ENCODE data around the gene MDM1.

The MDM1 gene

DNA sequence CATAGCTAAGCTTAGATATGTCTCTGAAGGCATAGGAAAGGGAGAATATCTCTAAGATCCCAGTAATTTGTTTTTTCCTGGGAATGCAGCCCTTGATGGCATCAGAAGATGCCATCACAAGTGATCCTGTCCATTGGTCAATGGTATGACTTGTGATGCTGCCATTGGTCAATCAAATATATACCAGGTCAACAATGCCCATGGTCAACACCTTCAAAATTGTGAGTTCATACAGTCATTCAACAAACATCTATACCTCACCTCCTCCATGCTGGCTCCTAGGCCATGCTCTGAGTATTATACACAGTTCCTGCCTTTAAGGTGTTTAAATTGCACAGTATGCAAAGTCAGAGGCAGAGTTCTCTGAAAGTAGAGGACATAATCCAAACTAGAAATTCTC is 59.4 kb downstream of the MDM1 start:
- Histone ChIP-seq H3K27ac (ENCODE audit: low read length) (no peak overlapping the region), H3K4me3 (ENCODE audit: low read length) (no peak overlapping the region), H3K36me3 (ENCODE audit: control insufficient read depth, insufficient read depth, low read length) (no peaks in the 10 kb centered on the region), H3K4me1 (ENCODE audit: control insufficient read depth, insufficient read depth, low read length) (no peaks in the 10 kb centered on the region), H3K9me3 (ENCODE audit: control insufficient read depth, insufficient read depth, low read length) (no peaks in the 10 kb centered on the region), H3K27me3 (ENCODE audit: control insufficient read depth, insufficient read depth, low read length) (no peaks in the 10 kb centered on the region)
- no peak for DNase-seq (ENCODE audit: low read depth, low spot score)

DNA sequence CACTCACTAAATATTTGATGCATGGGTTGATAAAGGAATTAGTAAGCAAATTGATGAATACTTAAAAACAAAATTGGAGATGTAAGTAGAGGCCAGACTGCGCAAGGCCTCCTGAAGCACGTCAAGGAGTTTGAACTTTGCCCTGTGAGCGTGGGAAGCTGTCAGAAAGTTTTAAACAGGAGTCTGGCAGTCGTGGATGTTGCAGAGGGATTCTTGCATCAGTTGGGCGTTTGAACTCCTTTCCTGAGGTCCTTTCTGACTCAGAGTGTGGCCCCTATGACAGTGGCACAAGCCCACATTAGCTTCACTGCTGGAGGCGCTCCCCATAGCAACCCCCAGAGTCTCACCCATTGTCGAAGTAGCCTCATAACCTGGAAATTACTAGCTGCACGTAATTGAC is 60.8 kb downstream of the MDM1 start:
- WGBS (ENCODE audit: insufficient coverage, insufficient read length), result no CpG with 5 or more reads among the region's 8 CpGs
- no peaks in the 10 kb centered on the region for H3K36me3 ChIP-seq (ENCODE audit: control insufficient read depth, insufficient read depth, low read length)
- no peak overlapping the region for H3K27ac ChIP-seq (ENCODE audit: low read length)
- no peaks in the 10 kb centered on the region for H3K9me3 ChIP-seq (ENCODE audit: control insufficient read depth, insufficient read depth, low read length)
- H3K4me1 ChIP-seq (ENCODE audit: control insufficient read depth, insufficient read depth, low read length), result no peaks in the 10 kb centered on the region
- H3K4me3 ChIP-seq (ENCODE audit: low read length), result no peak overlapping the region
- H3K27me3 ChIP-seq (ENCODE audit: control insufficient read depth, insufficient read depth, low read length), result no peaks in the 10 kb centered on the region
- DNase-seq (ENCODE audit: low read depth, low spot score), result no peak

GRCh38 chr12:68270358-68270757 is 61.8 kb downstream of the MDM1 start:
- no peaks in the 10 kb centered on the region for H3K27me3 ChIP-seq (ENCODE audit: control insufficient read depth, insufficient read depth, low read length)
- no peak overlapping the region for H3K4me3 ChIP-seq (ENCODE audit: low read length)
- H3K36me3 ChIP-seq (ENCODE audit: control insufficient read depth, insufficient read depth, low read length), result no peaks in the 10 kb centered on the region
- WGBS (ENCODE audit: insufficient coverage, insufficient read length), result no CpG with 5 or more reads among the region's 3 CpGs
- no peak for DNase-seq (ENCODE audit: low read depth, low spot score)
- H3K9me3 ChIP-seq (ENCODE audit: control insufficient read depth, insufficient read depth, low read length), result no peaks in the 10 kb centered on the region
- no peaks in the 10 kb centered on the region for H3K4me1 ChIP-seq (ENCODE audit: control insufficient read depth, insufficient read depth, low read length)
- H3K27ac ChIP-seq (ENCODE audit: low read length), result no peak overlapping the region

GRCh38 chr12:68269779-68270178 is 62.4 kb downstream of the MDM1 start:
- H3K27me3 ChIP-seq (ENCODE audit: control insufficient read depth, insufficient read depth, low read length), result no peaks in the 10 kb centered on the region
- H3K4me3 ChIP-seq (ENCODE audit: low read length), result no peak overlapping the region
- no peaks in the 10 kb centered on the region for H3K9me3 ChIP-seq (ENCODE audit: control insufficient read depth, insufficient read depth, low read length)
- no peak for DNase-seq (ENCODE audit: low read depth, low spot score)
- WGBS (ENCODE audit: insufficient coverage, insufficient read length), result no CpG with 5 or more reads among the region's 2 CpGs
- H3K27ac ChIP-seq (ENCODE audit: low read length), result no peak overlapping the region
- H3K4me1 ChIP-seq (ENCODE audit: control insufficient read depth, insufficient read depth, low read length), result no peaks in the 10 kb centered on the region
- H3K36me3 ChIP-seq (ENCODE audit: control insufficient read depth, insufficient read depth, low read length), result no peaks in the 10 kb centered on the region

- Histone ChIP-seq H3K27ac (ENCODE audit: low read length) (no peak overlapping the region), H3K36me3 (ENCODE audit: control insufficient read depth, insufficient read depth, low read length) (no peaks in the 10 kb centered on the region), H3K4me3 (ENCODE audit: low read length) (no peak overlapping the region), H3K27me3 (ENCODE audit: control insufficient read depth, insufficient read depth, low read length) (no peaks in the 10 kb centered on the region), H3K9me3 (ENCODE audit: control insufficient read depth, insufficient read depth, low read length) (no peaks in the 10 kb centered on the region), H3K4me1 (ENCODE audit: control insufficient read depth, insufficient read depth, low read length) (no peaks in the 10 kb centered on the region)
- no peak for DNase-seq (ENCODE audit: low read depth, low spot score)
Observed at GRCh38 chr12:68268967-68269366, 63.2 kb downstream of the MDM1 start.

DNA sequence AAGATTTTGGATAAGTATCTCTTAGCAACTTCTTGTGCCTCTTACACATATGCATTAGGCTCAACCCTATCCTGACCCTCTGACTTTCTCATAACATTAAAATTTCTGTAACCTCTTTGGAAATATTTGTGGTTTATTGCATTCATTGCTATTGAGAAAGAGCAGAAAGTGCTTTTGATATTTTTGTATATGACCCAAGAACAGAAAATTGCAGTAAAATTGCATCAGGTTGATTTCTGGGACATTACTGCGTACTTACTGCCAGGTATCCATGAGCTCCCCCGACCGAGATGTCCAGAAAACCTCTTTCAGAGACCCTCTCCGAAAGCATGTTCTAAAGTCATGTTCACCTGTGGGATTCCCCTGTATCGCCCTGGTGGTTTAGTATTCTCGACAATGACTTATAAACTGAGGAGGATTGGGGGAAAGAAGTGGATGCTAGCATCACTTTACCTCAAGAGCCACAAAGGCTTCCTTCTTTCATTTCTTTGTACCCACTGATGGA is 64.2 kb downstream of the MDM1 start:
- no CpG with 5 or more reads among the region's 6 CpGs for WGBS (ENCODE audit: insufficient coverage, insufficient read length)
- Histone ChIP-seq H3K27me3 (ENCODE audit: control insufficient read depth, insufficient read depth, low read length) (no peaks in the 10 kb centered on the region), H3K4me1 (ENCODE audit: control insufficient read depth, insufficient read depth, low read length) (no peaks in the 10 kb centered on the region), H3K27ac (ENCODE audit: low read length) (no peak overlapping the region), H3K9me3 (ENCODE audit: control insufficient read depth, insufficient read depth, low read length) (no peaks in the 10 kb centered on the region), H3K36me3 (ENCODE audit: control insufficient read depth, insufficient read depth, low read length) (no peaks in the 10 kb centered on the region), H3K4me3 (ENCODE audit: low read length) (no peak overlapping the region)
- no peak for DNase-seq (ENCODE audit: low read depth, low spot score)

DNA sequence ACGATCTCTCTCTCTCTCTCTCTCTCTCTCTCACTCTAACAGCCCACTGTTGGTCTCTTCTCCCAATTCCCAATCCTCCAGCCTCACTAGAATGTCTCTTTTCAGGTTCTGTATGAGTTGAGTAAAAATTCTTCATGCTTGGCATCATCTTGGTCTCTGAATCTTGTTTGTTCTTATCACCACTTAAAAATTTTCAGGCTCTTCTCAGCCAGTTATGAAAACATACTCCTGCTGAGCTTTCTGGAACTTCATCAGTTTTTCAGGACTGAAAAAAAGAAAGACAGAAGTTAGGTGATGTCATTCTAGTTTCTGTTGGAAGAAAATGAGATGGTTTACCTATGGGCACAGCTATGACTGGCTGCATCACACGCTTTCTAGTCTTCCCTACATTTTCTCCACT is 67.3 kb downstream of the MDM1 start:
- Histone ChIP-seq H3K4me3 (ENCODE audit: low read length) (no peak overlapping the region), H3K27ac (ENCODE audit: low read length) (no peak overlapping the region), H3K9me3 (ENCODE audit: control insufficient read depth, insufficient read depth, low read length) (no peaks in the 10 kb centered on the region), H3K36me3 (ENCODE audit: control insufficient read depth, insufficient read depth, low read length) (no peaks in the 10 kb centered on the region), H3K27me3 (ENCODE audit: control insufficient read depth, insufficient read depth, low read length) (no peaks in the 10 kb centered on the region), H3K4me1 (ENCODE audit: control insufficient read depth, insufficient read depth, low read length) (no peaks in the 10 kb centered on the region)
- no peak for DNase-seq (ENCODE audit: low read depth, low spot score)
- no CpG with 5 or more reads among the region's 2 CpGs for WGBS (ENCODE audit: insufficient coverage, insufficient read length)

- Histone ChIP-seq H3K9me3 (ENCODE audit: control insufficient read depth, insufficient read depth, low read length) (no peaks in the 10 kb centered on the region), H3K27ac (ENCODE audit: low read length) (no peak overlapping the region), H3K36me3 (ENCODE audit: control insufficient read depth, insufficient read depth, low read length) (no peaks in the 10 kb centered on the region), H3K4me3 (ENCODE audit: low read length) (no peak overlapping the region), H3K4me1 (ENCODE audit: control insufficient read depth, insufficient read depth, low read length) (no peaks in the 10 kb centered on the region), H3K27me3 (ENCODE audit: control insufficient read depth, insufficient read depth, low read length) (no peaks in the 10 kb centered on the region)
- no CpG with 5 or more reads among the region's 7 CpGs for WGBS (ENCODE audit: insufficient coverage, insufficient read length)
- DNase-seq (ENCODE audit: low read depth, low spot score), result no peak
Observed at GRCh38 chr12:68264158-68264855, 67.9 kb downstream of the MDM1 start.

DNA sequence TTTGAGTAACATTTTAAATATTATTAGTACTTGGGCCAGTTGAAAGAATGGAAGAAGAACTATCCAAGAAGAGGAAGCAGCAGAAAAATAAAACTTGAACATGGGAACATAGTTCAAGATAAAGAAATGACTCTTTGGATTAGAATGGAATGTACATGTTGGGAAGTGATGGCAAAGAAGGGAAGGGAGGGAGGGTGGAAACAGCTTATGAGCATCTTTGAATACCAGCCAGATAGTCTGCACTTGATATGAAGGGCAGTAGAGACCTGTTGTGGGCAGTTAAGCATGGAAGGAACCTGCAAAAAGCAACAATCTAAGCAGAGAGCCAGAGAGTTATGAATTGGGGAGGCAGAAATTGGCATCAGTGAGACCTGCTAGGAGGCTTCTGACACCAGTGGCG is 68.8 kb downstream of the MDM1 start:
- Histone ChIP-seq H3K4me3 (ENCODE audit: low read length) (no peak overlapping the region), H3K27me3 (ENCODE audit: control insufficient read depth, insufficient read depth, low read length) (no peaks in the 10 kb centered on the region), H3K36me3 (ENCODE audit: control insufficient read depth, insufficient read depth, low read length) (no peaks in the 10 kb centered on the region), H3K27ac (ENCODE audit: low read length) (no peak overlapping the region), H3K4me1 (ENCODE audit: control insufficient read depth, insufficient read depth, low read length) (no peaks in the 10 kb centered on the region), H3K9me3 (ENCODE audit: control insufficient read depth, insufficient read depth, low read length) (no peaks in the 10 kb centered on the region)
- no peak for DNase-seq (ENCODE audit: low read depth, low spot score)
- no CpG with 5 or more reads among the region's 1 CpG for WGBS (ENCODE audit: insufficient coverage, insufficient read length)

DNA sequence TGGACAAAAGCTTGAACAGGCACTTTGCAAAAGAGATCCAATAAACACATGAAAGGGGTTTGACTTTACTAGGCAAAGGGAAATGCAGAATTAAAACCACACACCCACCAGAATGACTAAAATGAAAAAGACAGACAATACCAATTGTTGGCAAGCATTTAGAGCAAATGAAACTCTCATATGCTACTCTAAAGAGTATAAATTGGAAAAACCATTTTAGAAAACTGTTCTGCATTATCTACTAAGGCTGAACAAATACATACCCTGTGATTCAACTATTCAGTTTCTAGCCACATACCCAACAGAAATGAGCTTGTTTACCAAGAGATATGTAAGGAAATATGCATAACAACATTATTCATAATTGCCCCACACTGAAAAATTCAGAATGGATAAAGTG is 70.3 kb downstream of the MDM1 start:
- no peak overlapping the region for H3K27ac ChIP-seq (ENCODE audit: low read length)
- H3K4me1 ChIP-seq (ENCODE audit: control insufficient read depth, insufficient read depth, low read length), result no peaks in the 10 kb centered on the region
- DNase-seq (ENCODE audit: low read depth, low spot score), result no peak
- H3K4me3 ChIP-seq (ENCODE audit: low read length), result no peak overlapping the region
- no peaks in the 10 kb centered on the region for H3K36me3 ChIP-seq (ENCODE audit: control insufficient read depth, insufficient read depth, low read length)
- H3K9me3 ChIP-seq (ENCODE audit: control insufficient read depth, insufficient read depth, low read length), result no peaks in the 10 kb centered on the region
- H3K27me3 ChIP-seq (ENCODE audit: control insufficient read depth, insufficient read depth, low read length), result no peaks in the 10 kb centered on the region

DNA sequence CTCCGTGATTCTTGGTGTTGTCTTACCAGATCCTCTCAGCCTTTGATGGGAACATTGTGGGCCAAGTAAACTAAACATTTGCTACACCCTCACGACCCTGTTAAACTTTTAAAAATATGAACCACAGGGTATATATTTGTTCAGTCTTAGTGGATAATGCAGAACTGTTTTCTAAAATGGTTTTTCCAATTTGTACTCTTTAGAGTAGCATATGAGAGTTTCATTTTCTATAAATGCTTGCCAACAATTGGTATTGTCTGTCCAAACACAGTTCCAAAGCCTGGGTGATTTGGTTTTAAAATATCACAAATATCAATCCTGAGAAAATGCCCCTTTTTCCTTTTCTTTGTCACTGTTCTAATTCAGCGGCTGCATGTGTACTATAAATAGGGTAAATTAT is 72.0 kb downstream of the MDM1 start:
- no peak for DNase-seq (ENCODE audit: low read depth, low spot score)
- Histone ChIP-seq H3K4me1 (ENCODE audit: control insufficient read depth, insufficient read depth, low read length) (no peaks in the 10 kb centered on the region), H3K4me3 (ENCODE audit: low read length) (no peak overlapping the region), H3K27ac (ENCODE audit: low read length) (no peak overlapping the region), H3K36me3 (ENCODE audit: control insufficient read depth, insufficient read depth, low read length) (no peaks in the 10 kb centered on the region), H3K9me3 (ENCODE audit: control insufficient read depth, insufficient read depth, low read length) (no peaks in the 10 kb centered on the region), H3K27me3 (ENCODE audit: control insufficient read depth, insufficient read depth, low read length) (no peaks in the 10 kb centered on the region)
- 100% methylated on average over 1 of the region's 3 CpGs for WGBS (ENCODE audit: insufficient coverage, insufficient read length)

Data from iPS DF 6.9 (cell line).